HuH-7.5 (cell line): ENCODE measurements around the gene PTRH1.

Experiments
- DNase-seq: peaks from one replicate; pipeline ENCODE4 v3.0.0; 2011; ENCODE audit warnings: low spot score

Gene PTRH1

DNA sequence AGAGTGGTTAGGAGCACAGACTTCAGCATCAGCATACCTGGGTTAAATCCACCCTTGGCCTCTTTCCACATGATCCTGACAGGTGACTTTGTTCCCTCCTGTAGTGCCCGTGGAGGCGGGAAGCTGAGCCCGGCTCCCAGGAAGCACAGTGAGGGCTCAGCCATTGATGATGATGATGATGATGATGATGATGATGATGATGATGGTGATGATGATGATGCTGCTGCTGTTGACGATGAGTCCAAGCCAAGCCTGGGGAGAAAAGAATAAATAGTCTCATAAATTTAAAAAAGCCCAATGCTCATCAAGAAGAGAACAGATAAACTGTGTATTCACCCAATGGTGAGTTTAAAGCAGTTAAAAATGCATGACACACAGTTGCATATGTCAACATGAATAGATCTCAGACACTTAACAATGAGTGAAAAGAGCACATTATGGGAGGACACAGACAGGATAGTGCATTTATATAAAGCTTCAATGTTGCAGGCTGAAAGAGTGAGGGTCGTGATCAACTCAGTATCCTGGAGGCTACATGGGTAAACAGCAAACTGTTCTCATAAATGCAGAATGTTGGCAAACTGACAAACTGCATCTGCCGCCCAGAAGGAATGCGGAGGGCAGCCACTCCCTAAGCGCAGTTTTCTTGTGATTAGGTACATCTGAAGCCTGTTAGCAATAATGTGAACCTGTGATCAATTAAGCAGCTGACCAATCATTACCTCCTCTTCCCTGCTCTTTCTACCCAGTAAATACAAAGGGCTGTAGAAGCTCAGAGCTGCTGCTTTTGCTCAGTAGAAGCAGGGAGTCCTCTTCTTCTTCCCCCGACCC lies 20.4 kb downstream of the PTRH1 start:
- no peak for DNase-seq

DNA sequence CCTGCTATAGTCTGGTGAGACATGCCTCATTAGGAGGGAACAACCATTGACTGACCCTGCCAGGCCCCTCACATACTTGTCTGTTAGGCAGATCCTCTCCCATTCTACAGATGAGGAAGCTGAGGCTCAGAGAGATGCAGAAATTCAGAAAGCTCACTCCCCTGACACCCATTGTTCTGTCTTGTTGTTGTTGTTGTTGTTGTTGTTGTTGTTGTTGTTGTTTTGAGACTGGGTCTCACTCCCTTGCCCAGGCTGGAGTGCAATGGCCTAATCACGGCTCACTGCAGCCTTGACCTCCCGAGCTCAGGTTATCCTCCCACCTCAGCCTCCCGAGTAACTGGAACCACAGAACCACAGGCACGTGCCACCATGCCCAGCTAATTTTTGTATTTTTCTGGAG lies 21.8 kb downstream of the PTRH1 start:
- no peak for DNase-seq

GRCh38 chr9:127693143-127693542 lies 22.3 kb downstream of the PTRH1 start:
- DNase-seq = no peak

DNA sequence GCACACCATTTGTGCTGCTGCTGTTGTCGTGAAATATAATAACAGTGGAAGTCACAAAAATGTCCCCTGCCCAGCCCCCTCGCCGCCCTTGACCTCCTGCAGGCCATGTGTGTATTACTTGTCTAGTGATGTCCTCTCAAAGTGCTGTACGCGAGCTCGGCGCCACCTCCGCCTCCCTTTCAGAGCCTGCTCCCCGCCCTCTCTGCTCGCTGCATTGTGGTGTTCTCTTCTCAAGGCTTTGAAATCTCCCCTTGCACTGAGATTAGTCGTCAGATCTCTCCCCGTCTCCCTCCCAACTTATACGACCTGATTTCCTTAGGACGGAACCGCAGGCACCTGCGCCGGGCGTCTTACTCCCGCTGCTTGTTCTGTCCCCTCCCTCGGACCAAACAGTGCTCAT lies 23.4 kb downstream of the PTRH1 start:
- DNase-seq = no peak

DNA sequence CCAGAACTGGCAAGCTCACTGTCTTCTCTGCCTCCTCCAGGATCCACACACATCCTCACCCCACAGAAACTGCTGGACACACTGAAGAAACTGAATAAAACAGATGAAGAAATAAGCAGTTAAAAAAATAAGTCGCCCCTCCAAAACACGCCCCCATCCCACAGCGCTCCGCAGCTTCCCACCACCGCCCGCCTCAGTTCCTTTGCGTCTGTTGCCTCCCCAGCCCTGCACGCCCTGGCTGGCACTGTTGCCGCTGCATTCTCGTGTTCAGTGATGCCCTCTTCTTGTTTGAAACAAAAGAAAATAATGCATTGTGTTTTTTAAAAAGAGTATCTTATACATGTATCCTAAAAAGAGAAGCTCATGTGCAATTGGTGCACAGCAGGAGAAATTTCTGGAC lies 24.7 kb downstream of the PTRH1 start:
- DNase-seq = no peak

DNA sequence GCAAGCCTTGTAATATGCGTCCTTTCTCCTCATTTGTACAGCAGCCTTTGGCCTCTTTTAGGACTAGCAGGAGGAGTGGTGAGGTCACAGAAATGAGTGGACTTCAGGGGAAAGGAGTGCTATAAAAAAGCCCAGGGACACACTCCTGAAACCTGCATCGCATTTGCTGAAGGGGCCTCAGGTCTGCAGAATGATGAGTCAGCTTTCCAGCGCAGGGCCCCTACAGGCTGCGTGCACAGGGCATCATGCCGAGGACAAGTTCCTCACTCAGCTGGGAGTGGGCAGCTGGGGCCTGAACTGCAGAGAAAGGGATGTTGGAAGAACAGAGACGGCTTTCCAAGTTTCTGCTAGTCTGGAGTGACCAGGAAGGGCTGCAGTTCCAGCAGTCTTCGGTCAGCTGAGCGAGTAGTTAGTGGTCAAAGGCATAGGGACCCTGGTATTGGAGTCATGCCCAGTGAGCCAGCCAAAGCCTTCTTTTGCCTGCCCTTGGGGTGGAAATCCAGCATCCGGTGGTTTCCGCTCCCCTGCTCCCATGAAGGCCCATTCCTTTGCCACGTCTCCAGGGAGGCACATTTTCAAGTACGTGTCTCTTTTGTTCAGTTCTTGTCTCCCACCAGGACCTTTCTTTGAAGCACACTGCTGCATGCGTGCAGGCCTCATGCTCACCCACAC lies 26.0 kb downstream of the PTRH1 start:
- DNase-seq = no peak

DNA sequence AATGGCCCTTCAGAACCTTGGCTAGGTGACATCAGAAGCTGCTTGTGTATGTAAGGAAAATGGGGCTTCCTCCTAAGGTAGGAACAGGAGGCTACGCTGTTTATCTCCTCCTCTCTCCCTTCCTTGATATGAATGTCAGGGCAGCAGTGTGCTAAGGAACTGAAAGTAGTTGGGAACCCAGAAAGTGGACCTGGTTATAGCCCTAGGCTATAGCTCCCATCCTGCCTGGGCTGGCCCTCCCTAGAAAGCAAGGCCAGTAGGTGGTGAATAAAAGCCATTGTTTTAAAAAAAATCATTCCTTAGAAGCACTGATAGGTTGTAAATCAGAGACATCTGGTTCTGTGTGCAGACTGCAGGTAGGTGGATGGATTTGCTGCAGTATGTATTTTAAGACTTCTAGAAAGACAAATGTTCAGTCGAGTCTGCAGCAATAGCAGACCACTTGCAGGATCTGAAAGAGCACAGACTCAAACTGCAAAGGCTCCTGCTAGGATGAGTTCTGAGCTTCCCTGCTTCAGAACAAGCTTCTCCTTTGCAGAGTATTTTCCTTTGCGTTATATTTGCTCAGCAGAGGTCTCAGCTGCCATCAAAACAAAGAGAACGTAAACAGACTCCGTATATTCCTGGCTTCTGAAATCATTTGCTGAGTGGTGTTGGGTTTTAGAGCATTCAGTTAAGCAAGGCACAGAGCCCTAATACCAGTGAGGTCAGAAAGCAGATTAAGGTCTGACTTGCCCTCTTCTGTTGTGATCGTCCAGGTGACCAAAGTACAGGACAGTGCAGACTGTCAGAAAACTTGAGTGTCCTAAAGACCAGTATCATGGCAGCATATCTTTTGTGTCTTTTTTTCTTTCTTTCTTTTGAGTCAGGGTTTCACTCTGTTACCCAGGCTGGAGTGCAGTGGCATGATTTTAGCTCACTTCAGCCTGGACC lies 28.7 kb downstream of the PTRH1 start:
- DNase-seq = no peak

DNA sequence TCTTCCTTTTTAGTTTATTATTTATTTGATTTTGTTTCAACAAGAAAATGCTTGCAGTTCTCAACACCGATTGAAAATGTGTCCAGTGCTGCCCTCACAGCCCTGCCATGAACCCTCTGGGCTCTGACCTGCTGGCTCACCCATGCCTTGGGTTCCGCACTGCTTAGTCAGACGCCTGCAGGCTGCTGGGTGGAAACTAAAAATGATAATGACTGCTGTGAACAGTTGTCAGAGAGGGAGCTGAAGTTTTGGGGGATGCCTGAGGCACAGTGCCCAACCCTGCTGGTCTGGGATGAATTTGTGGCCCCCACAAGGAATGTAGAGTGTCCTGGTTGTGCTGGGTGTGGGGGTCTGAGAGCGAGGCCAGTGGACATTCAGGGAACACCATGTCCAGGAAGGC lies 30.9 kb downstream of the PTRH1 start:
- no peak for DNase-seq

DNA sequence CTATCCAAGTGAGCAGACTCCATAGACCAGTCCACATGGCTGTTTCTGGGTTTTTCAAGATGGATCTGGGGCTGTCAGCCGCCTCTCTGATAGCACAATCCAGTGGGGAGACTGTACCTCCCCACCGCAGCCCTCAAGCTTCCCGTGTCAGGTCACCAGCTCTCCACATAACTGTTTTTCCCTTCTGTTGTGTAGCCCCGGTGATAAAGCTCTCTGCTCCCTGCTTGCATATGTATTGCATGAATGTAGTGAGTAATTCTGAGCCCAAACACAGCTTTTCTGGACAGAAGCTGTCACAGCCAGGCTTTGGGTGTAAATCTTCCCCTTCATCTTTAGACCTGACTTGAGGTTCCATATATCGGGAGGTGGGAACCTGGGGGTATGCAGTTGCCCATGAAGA lies 31.7 kb downstream of the PTRH1 start:
- no peak for DNase-seq

- no peak for DNase-seq
Measured at GRCh38 chr9:127682351-127683136, 32.9 kb downstream of the PTRH1 start.

DNA sequence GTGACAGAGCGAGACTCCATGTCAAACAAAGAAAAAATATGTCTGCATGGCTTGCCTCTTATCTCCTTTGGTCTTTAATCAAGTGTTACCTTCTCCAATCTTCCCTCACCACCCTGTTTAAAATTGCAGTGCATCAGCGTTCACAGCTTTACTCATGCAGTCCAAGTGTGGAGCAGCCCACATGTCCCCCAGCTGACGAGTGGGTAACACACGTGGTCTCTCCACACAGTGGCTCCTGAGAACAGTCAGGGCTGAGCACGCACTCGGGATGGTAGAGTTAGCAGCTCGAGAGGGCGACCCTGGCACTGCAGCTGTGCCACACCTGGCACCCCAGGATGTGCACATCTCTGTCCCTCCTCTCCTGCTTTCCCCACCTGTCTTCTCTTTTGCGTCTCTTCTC lies 34.6 kb downstream of the PTRH1 start:
- no peak for DNase-seq

DNA sequence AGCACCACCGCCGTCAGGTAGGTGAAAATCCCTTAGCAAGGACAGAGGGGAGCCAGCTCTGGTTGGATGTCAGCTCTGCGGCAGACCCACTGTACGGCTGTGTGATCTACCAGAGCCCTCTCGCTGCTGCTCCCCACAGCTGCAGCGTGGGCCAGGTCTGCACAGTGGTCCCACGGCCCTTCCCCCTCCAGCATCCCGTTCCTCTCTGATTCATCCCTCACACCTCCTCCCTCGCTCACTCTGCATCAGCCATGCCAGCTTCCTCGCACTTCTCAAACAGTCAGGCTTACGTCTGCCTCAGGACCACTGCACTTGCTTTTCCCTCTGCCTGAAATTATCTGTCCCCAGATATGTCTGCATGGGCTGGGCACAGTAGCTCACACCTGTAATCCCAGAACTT lies 35.2 kb downstream of the PTRH1 start:
- DNase-seq = no peak

DNA sequence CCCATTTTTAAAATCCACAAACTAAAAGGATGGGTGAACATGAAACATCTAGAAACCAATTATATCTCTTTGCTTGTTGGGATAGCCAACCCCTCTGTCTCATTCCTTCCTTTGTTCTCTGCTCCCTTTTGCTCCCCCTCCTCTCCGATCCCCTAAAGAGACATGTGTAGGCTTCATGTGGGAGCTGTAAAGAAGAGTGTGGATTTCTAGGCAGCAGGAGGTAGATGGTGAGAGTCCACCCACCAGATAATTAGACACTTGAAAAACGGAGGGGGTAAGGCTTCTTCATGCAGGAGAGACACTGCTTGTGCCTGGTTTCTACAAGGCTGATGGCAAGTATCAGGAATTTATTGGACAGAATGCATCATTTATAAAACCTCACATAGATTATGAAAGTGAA lies 36.0 kb downstream of the PTRH1 start:
- no peak for DNase-seq

GRCh38 chr9:127676638-127677037 lies 38.8 kb downstream of the PTRH1 start:
- no peak for DNase-seq

- DNase-seq = no peak
Measured at GRCh38 chr9:127673234-127673633, 42.2 kb downstream of the PTRH1 start.

- DNase-seq = no peak
Measured at GRCh38 chr9:127667906-127668305, 47.6 kb downstream of the PTRH1 start.

GRCh38 chr9:127667127-127667844 lies 48.2 kb downstream of the PTRH1 start:
- DNase-seq = no peak

DNA sequence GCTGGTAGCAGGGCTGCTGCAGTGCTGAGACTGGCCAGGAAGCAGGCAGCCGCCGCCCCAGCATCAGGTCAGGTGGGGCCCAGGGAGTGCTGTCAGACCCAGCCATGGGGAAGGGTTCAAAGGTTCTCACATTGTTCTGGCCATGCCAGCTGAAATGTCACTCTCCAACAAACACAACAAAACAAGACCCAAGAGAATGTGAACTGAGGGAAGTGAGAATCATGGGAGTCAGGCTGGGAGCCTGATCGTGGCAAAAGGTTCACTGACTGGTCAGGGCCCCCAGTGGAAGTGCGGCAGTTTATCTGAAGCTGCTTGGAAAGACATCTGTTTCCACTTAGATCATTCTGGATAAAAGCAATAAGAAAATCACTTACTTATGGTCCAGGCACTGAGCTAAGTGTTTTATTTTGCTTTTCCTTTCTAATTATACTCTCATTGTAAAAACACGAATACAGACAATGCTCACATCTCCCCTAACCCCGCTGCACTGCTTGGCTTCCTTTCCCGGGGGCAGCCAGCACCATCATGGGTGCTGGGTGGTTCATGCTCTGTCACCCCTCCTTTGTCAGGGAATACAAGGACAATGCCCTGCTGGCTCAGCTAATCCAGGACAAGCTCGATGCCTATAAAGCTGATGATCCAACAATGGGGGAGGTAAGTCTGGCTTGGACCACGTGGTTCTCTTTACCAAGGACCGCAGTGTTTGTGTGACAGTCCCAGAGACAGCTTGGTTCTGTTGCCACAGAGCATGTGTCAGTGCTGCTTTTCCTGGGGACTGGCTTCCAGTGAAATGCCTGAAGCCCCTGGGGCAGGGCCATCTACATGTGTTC lies 50.6 kb downstream of the PTRH1 start:
- DNase-seq = no peak

- no peak for DNase-seq
Measured at GRCh38 chr9:127664324-127664677, 51.2 kb downstream of the PTRH1 start.
